GM23338 (cell line): ENCODE measurements around the gene ANTXR1. TPM values are rescaled to one million over a fixed set of nuclear protein-coding genes. Genes with fewer than 3 reads are reported as not detected.

Experiments
- ATAC-seq: fragments of 200-7000 bp; cut with Tn5 transposase; 3 replicates; pipeline ENCODE4 v1.9.1; 2020
- DNase-seq: peaks from one replicate; pipeline ENCODE4 v3.0.0-alpha.2; 2015; ENCODE audit warnings: low spot score
- H2AFZ ChIP-seq: fragments of 200-600 bp; sonication (generic); 2 replicates; pipeline ENCODE4 v1.8.0; 2016; ENCODE audit warnings: antibody characterized with exemption, mild to moderate bottlenecking, moderate library complexity
- H3F3A ChIP-seq: fragments of 200-600 bp; sonication (generic); replicated peaks from 2 replicates; pipeline ENCODE4 v1.8.0; 2017; ENCODE audit warnings: antibody characterized with exemption, mixed run types, low read depth
- H3K27ac ChIP-seq: fragments of 200-600 bp; sonication (generic); 2 replicates; pipeline ENCODE4 v1.6.1; 2016; ENCODE audit warnings: low read depth
- H3K27me3 ChIP-seq: fragments of 200-600 bp; sonication (generic); 2 replicates; pipeline ENCODE4 v1.8.0; 2016; ENCODE audit warnings: mild to moderate bottlenecking, mixed run types, moderate library complexity; ENCODE audit not compliant: insufficient read depth
- H3K36me3 ChIP-seq: fragments of 200-600 bp; sonication (generic); 2 replicates; pipeline ENCODE4 v1.8.0; 2016; ENCODE audit warnings: mild to moderate bottlenecking; ENCODE audit not compliant: insufficient read depth
- H3K4me1 ChIP-seq: fragments of 200-600 bp; sonication (generic); 2 replicates; pipeline ENCODE4 v1.8.0; 2016; ENCODE audit warnings: mild to moderate bottlenecking, moderate library complexity; ENCODE audit not compliant: insufficient read depth
- H3K4me2 ChIP-seq: fragments of 200-600 bp; sonication (generic); 2 replicates; pipeline ENCODE4 v1.7.1; 2017; ENCODE audit warnings: mixed run types
- H3K4me3 ChIP-seq: fragments of 200-600 bp; sonication (generic); 2 replicates; pipeline ENCODE4 v1.6.1; 2016; ENCODE audit warnings: mixed run types
- H3K79me2 ChIP-seq: fragments of 200-600 bp; sonication (generic); replicated peaks from 2 replicates; pipeline ENCODE4 v1.8.0; 2017; ENCODE audit warnings: mild to moderate bottlenecking; ENCODE audit not compliant: insufficient read depth
- H3K9me2 ChIP-seq: fragments of 200-600 bp; sonication (generic); 2 replicates; pipeline ENCODE4 v1.8.0; 2017; ENCODE audit not compliant: insufficient read depth
- H4K20me1 ChIP-seq: fragments of 200-600 bp; sonication (generic); replicated peaks from 2 replicates; pipeline ENCODE4 v1.8.0; 2017; ENCODE audit warnings: mild to moderate bottlenecking; ENCODE audit not compliant: insufficient read depth
- H3K27ac Mint-ChIP-seq: 2 replicates; pipeline ENCODE4 v1.8.0; 2020; ENCODE audit warnings: inconsistent platforms, mild to moderate bottlenecking, moderate library complexity, mixed read lengths
- H3K27me3 Mint-ChIP-seq: 3 replicates; pipeline ENCODE4 v1.8.0; 2022; ENCODE audit warnings: low read depth, mild to moderate bottlenecking, moderate library complexity, mixed read lengths, inconsistent platforms; ENCODE audit not compliant: insufficient read depth, poor library complexity
- H3K36me3 Mint-ChIP-seq: 3 replicates; pipeline ENCODE4 v1.8.0; 2021; ENCODE audit warnings: low read depth, mild to moderate bottlenecking, inconsistent platforms, moderate library complexity, mixed read lengths
- H3K4me1 Mint-ChIP-seq: 3 replicates; pipeline ENCODE4 v1.8.0; 2020; ENCODE audit warnings: mild to moderate bottlenecking, inconsistent platforms, mixed read lengths
- H3K4me3 Mint-ChIP-seq: 3 replicates; pipeline ENCODE4 v1.8.0; 2021; ENCODE audit warnings: moderate library complexity, mild to moderate bottlenecking, inconsistent platforms, mixed read lengths
- H3K9me3 Mint-ChIP-seq: 3 replicates; pipeline ENCODE4 v1.8.0; 2020; ENCODE audit warnings: moderate library complexity, mild to moderate bottlenecking, inconsistent platforms, mixed read lengths
- CREB1 ChIP-seq: fragments of 250-450 bp; sonication (Bioruptor Pico); IDR thresholded peaks from 2 replicates; pipeline ENCODE4 v1.5.0; 2020; ENCODE audit warnings: low read depth, mild to moderate bottlenecking, moderate library complexity
- CTCF ChIP-seq, 2 experiments: fragments of 200-600 bp in 1 of 2; sonication (generic) in 1 of 2; conservative IDR thresholded peaks; 2 replicates each; pipeline versions ENCODE4 v1.5.1 to v1.6.1; 2016 to 2017; ENCODE audit warnings: antibody characterized with exemption in 2 of 2, low read depth in 2 of 2, mild to moderate bottlenecking in 2 of 2, moderate library complexity in 1 of 2
- ETS1 ChIP-seq: IDR thresholded peaks from 2 replicates; pipeline ENCODE4 v1.6.1; 2016; ENCODE audit warnings: antibody characterized with exemption
- EZH2 ChIP-seq: fragments of 200-600 bp; sonication (generic); IDR thresholded peaks from one replicate; pipeline ENCODE4 v1.8.0; 2017; ENCODE audit warnings: antibody characterized with exemption, mild to moderate bottlenecking, low read depth; ENCODE audit not compliant: unreplicated experiment
- EZH2phosphoT487 ChIP-seq: fragments of 200-600 bp; sonication (generic); IDR thresholded peaks from one replicate; pipeline ENCODE4 v1.8.1; 2018; ENCODE audit warnings: antibody characterized with exemption; ENCODE audit not compliant: unreplicated experiment
- JUNB ChIP-seq: IDR thresholded peaks from one replicate; pipeline ENCODE4 v1.6.1; 2016; ENCODE audit warnings: antibody characterized with exemption; ENCODE audit not compliant: unreplicated experiment
- NANOG ChIP-seq: IDR thresholded peaks from 2 replicates; pipeline ENCODE4 v1.6.1; 2016; ENCODE audit warnings: antibody characterized with exemption, borderline replicate concordance
- POLR2AphosphoS5 ChIP-seq: IDR thresholded peaks from 2 replicates; pipeline ENCODE4 v1.6.1; 2016; ENCODE audit warnings: antibody characterized with exemption, low read depth
- REST ChIP-seq: IDR thresholded peaks from one replicate; pipeline ENCODE4 v1.6.1; 2018; ENCODE audit warnings: antibody characterized with exemption; ENCODE audit not compliant: unreplicated experiment
- STAT1 ChIP-seq: IDR thresholded peaks from one replicate; pipeline ENCODE4 v1.6.1; 2016; ENCODE audit warnings: antibody characterized with exemption; ENCODE audit not compliant: unreplicated experiment
- ZNF114 ChIP-seq: fragments of 250-450 bp; sonication (Bioruptor Pico); IDR thresholded peaks from 2 replicates; pipeline ENCODE4 v1.5.0; 2020; ENCODE audit warnings: mild to moderate bottlenecking, moderate library complexity
- ZNF331 ChIP-seq: fragments of 250-450 bp; sonication (Bioruptor Pico); IDR thresholded peaks from 2 replicates; pipeline ENCODE4 v1.5.0; 2020; ENCODE audit warnings: low read depth, mild to moderate bottlenecking, moderate library complexity
- polyA plus RNA-seq: library from polyadenylated mRNA; unstranded; fragments of >200 nt; fragmentation: Nextera tagmentation; extraction: Ambion mirVana; gene quantifications from 2 replicates; pipeline ENCODE4 v1.2.1, GENCODE V29; 2016
- total RNA-seq: library from RNA; depleted of rRNA; stranded (reverse); fragments of >200 nt; shearing (Covaris generic); gene quantifications from 2 replicates; pipeline ENCODE4 v1.2.3, GENCODE V29; 2014

Gene ANTXR1
- total and polyA plus RNA-seq, 2 experiments from 2014 or later: 16.1 to 23.1 TPM

GRCh38 chr2:69217333-69218080, 204.5 kb downstream of the ANTXR1 start:
- no peak for ATAC-seq
- peaks cover 4% of the 10 kb centered on the region for H3K27me3 Mint-ChIP-seq
- H3K4me1 ChIP-seq: peaks cover 5% of the 10 kb centered on the region

GRCh38 chr2:69221512-69221911, 208.5 kb downstream of the ANTXR1 start:
- ATAC-seq: no peak
- Histone ChIP-seq H3K36me3 (no peaks in the 10 kb centered on the region), H3K4me3 (no peak overlapping the region), H3K27ac (no peak overlapping the region), H3F3A (no peaks in the 10 kb centered on the region), H3K79me2 (no peaks in the 10 kb centered on the region), H3K9me2 (peaks cover 7% of the 10 kb centered on the region; the same call in 1 of the 2 replicates), H3K4me1 (peaks cover 5% of the 10 kb centered on the region), H4K20me1 (no peaks in the 10 kb centered on the region), H3K4me2 (no peak overlapping the region), H3K27me3 (no peaks in the 10 kb centered on the region), H2AFZ (no peak overlapping the region)
- H3K27ac Mint-ChIP-seq: no peak overlapping the region
- H3K4me1 Mint-ChIP-seq: peaks cover 7% of the 10 kb centered on the region; the same call in 1 of the 3 replicates
- no peak overlapping the region for H3K4me3 Mint-ChIP-seq
- peaks cover 1% of the 10 kb centered on the region for H3K27me3 Mint-ChIP-seq
- DNase-seq: no peak
- H3K36me3 Mint-ChIP-seq: 0 out of 3 replicates have a peak, but pooled peaks cover 3% of the 10 kb centered on the region
- H3K9me3 Mint-ChIP-seq: no peaks in the 10 kb centered on the region
- no peak for TF ChIP-seq CTCF (conservative IDR thresholded peaks at IDR 0.05; ENCODE audit: low read depth in 2 of 2)
- TF ChIP-seq POLR2AphosphoS5: no peak
- no peak for TF ChIP-seq ZNF114 (CRISPR knock-in tag)
- no peak for TF ChIP-seq EZH2phosphoT487
- TF ChIP-seq ETS1: no peak
- TF ChIP-seq JUNB: no peak
- no peak for TF ChIP-seq CREB1
- TF ChIP-seq ZNF331 (CRISPR knock-in tag): no peak
- TF ChIP-seq STAT1: no peak
- no peak for TF ChIP-seq NANOG
- no peak for TF ChIP-seq EZH2
- no peak for TF ChIP-seq REST

More at GRCh38 chr2:69217333-69218080, 204.5 kb downstream of the ANTXR1 start:
- Mint-ChIP-seq H3K9me3 (no peaks in the 10 kb centered on the region), H3K27ac (no peak overlapping the region), H3K36me3 (no peaks in the 10 kb centered on the region), H3K4me1 (peaks cover 3% of the 10 kb centered on the region; the same call in 1 of the 3 replicates), H3K4me3 (no peak overlapping the region)
- TF ChIP-seq EZH2: no peak
- H3K79me2 ChIP-seq: no peaks in the 10 kb centered on the region
- no peaks in the 10 kb centered on the region for H3K36me3 ChIP-seq
- 0 out of 2 replicates have a peak, but pooled peaks cover 7% of the 10 kb centered on the region for H3K9me2 ChIP-seq
- no peak overlapping the region for H3K4me2 ChIP-seq
- no peaks in the 10 kb centered on the region for H3F3A ChIP-seq
- no peaks in the 10 kb centered on the region for H4K20me1 ChIP-seq
- H3K27me3 ChIP-seq: no peaks in the 10 kb centered on the region
- H3K4me3 ChIP-seq: no peak overlapping the region
- DNase-seq: no peak
- H3K27ac ChIP-seq: no peak overlapping the region
- H2AFZ ChIP-seq: no peak overlapping the region
